Fibroblast of the aortic adventitia (primary cell): ENCODE data around the gene ST7L. TPM values are rescaled to one million over a fixed set of nuclear protein-coding genes. Genes with fewer than 3 reads are reported as not detected.

ENCODE experiments used
- DNase-seq: peaks from one replicate; pipeline ENCODE4 v3.0.0-alpha.2; 2010; ENCODE audit warnings: low read depth
- H3K4me3 ChIP-seq: 2 replicates; pipeline ENCODE4 v1.5.1; 2011; ENCODE audit warnings: low read depth, mild to moderate bottlenecking, control low read depth, low read length, moderate library complexity
- total RNA-seq: library from RNA; depleted of rRNA; stranded (reverse); fragments of >200 nt; gene quantifications from 2 replicates; pipeline ENCODE4 v1.2.3, GENCODE V29; 2012; ENCODE audit warnings: low replicate concordance
- TF ChIP-seq, protein P1 (sequence below): IDR thresholded peaks from 2 replicates; pipeline ENCODE4 v1.5.1; 2011; ENCODE audit warnings: mild to moderate bottlenecking, low read length, control low read depth, inconsistent platforms; ENCODE audit not compliant: insufficient read depth

ST7L gene
- total RNA-seq, 1 donor, result 22.1 TPM

DNA sequence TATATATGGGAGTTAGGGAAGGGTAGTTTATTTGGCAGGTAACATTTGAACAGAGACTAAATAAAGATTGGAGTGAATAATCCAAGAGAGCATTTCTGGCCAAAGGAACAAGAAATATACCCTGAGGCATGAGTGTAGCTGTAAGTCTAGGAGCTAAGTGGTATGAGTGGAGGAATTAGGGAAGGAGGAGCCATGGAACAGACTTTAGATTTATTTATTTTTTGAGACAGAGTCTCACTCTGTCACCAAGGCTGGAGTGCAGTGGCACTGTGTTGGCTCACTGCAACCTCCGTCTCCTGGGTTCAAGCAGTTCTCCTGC lies 19.1 kb upstream of the ST7L start:
- DNase-seq, result no peak
- TF ChIP-seq, protein P1, sequence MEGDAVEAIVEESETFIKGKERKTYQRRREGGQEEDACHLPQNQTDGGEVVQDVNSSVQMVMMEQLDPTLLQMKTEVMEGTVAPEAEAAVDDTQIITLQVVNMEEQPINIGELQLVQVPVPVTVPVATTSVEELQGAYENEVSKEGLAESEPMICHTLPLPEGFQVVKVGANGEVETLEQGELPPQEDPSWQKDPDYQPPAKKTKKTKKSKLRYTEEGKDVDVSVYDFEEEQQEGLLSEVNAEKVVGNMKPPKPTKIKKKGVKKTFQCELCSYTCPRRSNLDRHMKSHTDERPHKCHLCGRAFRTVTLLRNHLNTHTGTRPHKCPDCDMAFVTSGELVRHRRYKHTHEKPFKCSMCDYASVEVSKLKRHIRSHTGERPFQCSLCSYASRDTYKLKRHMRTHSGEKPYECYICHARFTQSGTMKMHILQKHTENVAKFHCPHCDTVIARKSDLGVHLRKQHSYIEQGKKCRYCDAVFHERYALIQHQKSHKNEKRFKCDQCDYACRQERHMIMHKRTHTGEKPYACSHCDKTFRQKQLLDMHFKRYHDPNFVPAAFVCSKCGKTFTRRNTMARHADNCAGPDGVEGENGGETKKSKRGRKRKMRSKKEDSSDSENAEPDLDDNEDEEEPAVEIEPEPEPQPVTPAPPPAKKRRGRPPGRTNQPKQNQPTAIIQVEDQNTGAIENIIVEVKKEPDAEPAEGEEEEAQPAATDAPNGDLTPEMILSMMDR, result no peak

DNA sequence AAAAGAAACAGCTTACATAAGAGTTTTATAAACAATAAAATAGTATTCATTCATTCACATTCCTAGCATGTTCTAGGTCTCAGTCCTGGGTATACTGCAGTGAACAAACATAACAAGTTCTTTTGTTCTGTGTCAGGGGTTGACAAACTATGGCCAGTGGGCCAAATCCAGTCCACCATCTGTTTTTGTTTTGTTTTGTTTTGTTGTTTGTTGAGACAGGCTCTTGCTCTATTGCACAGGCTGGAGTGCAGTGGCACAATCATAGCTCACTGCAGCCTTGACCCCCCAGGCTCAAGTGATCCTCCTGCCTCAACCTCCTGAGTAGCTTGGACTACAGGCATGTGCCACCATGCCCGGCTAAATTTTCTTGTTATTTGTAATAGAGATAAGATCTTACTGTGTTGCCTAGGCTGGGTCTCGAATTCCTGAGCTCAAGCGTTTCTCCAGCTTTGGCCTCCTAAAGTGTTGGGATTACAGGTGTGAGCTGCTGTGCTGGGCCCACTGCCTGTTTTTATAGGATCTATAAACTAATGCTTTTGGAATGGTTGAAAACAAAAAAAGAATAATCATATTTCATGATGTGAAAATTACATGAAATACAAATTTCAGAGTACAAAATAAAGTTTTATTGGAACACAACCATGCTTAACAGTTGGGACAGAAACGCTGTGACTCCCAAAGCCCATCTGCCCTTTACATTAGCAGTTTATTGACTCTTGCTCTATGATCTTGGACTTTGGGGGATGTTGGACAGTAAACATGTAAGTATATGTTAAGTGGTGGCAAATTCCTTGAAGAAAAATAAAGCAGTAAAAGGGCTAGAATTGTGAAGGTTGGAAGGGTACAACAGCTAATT lies 18.5 kb upstream of the ST7L start:
- H3K4me3 ChIP-seq, result no peak overlapping the region
- TF ChIP-seq, protein P1, result no peak
- peak; percentile 42 for DNase-seq

More for the DNA sequence above, 19.1 kb upstream of the ST7L start:
- no peak overlapping the region for H3K4me3 ChIP-seq

DNA sequence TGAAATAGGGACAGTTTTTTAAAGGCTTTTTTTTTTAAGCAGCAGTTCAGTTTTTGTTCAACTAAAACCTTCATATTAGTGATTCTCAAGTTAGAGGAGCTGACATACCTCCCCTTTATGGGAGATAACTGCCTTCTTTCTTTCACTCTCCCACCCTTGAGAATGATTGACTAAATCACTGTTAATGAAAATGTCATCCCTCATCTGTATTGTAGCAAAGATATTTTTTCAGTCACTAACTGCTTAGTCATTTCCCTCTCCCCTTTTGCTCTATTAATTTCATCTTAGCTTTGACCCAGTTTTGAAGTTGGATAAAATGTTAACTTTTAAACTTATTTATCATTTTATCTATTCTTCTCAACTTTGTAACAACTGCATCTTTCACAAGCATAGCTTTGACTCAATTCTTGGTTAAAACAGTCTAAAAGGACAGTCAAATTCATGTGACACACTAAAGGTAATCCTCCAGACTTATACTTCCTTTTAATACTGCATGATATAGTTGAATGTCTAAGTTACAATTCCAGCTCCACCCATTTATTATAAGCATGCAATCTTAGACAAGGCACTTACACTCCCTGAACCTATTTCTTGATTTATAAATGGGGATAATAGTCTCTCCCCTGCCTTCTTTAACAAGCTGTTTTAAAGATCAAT lies 17.8 kb upstream of the ST7L start:
- no peak overlapping the region for H3K4me3 ChIP-seq
- no peak for DNase-seq
- TF ChIP-seq, protein P1, result no peak

DNA sequence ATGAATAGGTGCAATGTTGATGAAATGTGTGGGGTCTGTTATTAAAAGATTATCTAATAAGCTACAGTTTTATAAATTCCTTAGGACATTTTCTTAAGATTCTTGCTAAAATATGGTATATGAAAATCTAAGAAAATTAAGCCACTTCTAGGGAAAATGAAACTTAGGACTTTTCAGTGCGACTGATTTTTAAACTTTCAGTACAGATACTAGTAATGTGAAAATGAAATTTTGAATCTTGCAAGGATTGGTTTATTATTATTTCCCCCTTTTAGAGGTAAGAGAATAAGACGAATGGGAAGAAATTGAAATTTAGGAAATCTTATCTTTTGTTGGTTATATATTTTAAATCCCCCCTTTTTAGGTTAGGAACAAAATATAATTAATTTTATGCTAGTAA lies 17.1 kb upstream of the ST7L start:
- TF ChIP-seq, protein P1, result no peak
- no peak overlapping the region for H3K4me3 ChIP-seq
- DNase-seq, result no peak

DNA sequence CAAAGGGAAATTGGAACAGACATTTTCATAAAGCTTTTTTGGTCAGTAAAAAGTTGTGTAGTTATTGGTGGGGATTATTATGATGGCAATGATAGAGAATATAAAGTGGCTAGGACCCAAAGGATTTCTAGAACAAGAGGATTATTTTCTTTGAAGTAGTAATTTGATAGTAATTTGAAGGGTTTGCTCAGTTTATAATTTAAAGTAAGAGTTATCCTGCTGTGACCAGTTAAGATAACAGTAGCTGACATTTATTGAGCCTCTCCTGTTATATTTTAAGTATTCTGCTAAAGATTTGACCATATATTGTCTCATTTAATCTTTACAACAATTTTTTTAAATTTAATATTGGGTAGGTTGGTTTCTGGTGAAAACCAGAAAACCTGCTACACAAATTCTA lies 15.4 kb upstream of the ST7L start:
- TF ChIP-seq, protein P1, result no peak
- no peak overlapping the region for H3K4me3 ChIP-seq
- no peak for DNase-seq

DNA sequence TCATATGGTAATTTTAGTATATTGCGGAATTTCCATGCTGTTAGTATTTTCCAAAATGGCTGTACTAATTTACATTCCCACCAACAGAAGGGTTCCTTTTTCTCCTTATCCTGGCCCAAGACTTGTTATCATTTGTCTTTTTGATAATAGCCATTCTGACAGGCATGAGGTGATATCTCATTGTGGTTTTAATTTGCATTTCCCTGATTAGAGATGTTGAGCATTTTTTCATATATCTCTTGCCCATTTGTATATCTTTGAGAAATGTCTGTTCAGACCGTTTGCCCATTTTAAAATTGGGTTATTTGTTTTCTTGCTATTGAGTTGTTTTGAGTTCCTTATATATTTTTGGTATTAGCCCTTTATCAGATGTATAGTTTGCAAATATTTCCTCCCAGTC lies 14.7 kb upstream of the ST7L start:
- H3K4me3 ChIP-seq, result no peak overlapping the region
- TF ChIP-seq, protein P1, result no peak
- DNase-seq, result no peak

DNA sequence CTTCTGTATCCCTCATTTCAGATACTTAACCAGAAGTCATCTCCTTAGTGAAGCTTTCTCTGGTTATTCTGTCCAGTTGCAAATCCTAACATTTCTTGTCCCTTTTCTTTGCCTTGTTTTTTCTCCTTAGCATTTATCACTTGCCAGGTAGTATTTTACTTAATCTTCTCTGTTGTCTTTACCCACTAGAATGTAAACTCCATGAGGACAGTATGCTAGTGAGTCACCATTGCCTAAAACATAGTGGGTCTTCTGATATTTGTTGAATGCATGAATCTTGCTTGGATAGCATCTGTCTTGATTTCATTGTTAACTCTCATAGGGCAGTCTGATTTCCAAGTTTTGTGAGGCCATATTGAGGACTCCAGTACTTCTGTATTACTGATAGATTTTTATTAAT lies 10.3 kb upstream of the ST7L start:
- TF ChIP-seq, protein P1, result no peak
- no peak for DNase-seq
- no peak overlapping the region for H3K4me3 ChIP-seq
